ENCODE results near the gene BCAN. TPM values are rescaled to one million over a fixed set of nuclear protein-coding genes. Genes with fewer than 3 reads are reported as not detected.

BCAN gene
- total and polyA plus RNA-seq, 2 of the 8 experiments (the other 6 are each of a cell fraction or from before 2014, with no cell fraction given): 4.5 to 24.0 TPM

DNA sequence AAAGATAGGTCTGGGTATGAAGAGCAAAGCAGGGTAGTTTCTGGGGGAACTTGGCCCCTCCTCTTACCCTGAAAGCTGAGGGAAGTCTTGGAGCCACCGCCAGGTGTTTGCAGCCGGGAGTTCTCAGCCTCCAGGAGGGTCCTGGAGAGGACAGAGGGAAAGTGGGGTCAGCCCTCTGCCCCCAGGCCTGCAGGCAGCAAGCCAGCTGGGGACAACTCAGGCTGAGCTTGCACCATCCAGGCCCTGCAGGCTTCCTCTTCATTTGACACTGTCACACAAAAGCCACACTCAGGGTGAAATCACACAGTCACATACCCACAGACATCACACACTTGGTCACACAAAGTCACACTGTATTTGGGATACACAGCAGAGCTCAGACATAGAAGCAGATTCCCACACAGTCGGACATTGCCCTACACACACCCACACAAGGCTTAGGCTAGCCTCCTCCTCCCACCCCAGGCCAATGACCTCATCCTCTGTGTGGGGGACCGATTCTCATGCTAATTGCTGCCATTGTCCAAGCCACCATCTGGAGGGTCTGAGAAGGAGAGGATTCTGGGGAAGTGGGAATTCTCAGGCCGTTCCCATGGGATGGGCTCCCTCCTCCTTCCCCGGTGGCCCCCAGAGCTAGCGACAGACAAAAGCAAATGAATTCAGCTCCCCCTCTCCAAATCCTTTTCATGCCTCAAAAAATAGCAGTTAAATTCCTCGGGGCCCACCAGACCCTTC is 31.6 kb downstream of the BCAN start (continued):
- TF ChIP-seq EZH2 (IDR thresholded peaks at IDR 0.05; ENCODE audit: low read depth, low read length, severe bottlenecking): no peak
- 0 out of 2 replicates have a peak, but pooled peaks have one; percentile 41 for TF ChIP-seq GTF2F1 (IDR thresholded peaks at IDR 0.05; ENCODE audit: borderline replicate concordance, low read depth, low read length)
- no peak for TF ChIP-seq FOSL1 (IDR thresholded peaks at IDR 0.05; ENCODE audit: insufficient read depth, low read depth, low read length)
- peak; percentile 98 for TF ChIP-seq JUND (IDR thresholded peaks at IDR 0.05; ENCODE audit: low read length)
- no peak for TF ChIP-seq SIX5 (IDR thresholded peaks at IDR 0.05; ENCODE audit: low read depth, low read length)
- no peak for TF ChIP-seq SUZ12 (IDR thresholded peaks at IDR 0.05; ENCODE audit: low read length)
- 0 out of 2 replicates have a peak, but pooled peaks have one; percentile 35 for TF ChIP-seq E2F6 (IDR thresholded peaks at IDR 0.05)
- TF ChIP-seq CTBP2 (IDR thresholded peaks at IDR 0.05; ENCODE audit: borderline replicate concordance, insufficient read depth, insufficient read length, low read length): no peak
- peak; percentile 78 for TF ChIP-seq SP1 (IDR thresholded peaks at IDR 0.05; ENCODE audit: low read depth, low read length)
- no peak for TF ChIP-seq SP2 (IDR thresholded peaks at IDR 0.05; ENCODE audit: low read length)
- TF ChIP-seq NANOG (IDR thresholded peaks at IDR 0.05; ENCODE audit: insufficient read depth, low read depth, low read length, poor library complexity, severe bottlenecking): peak; percentile 64
- no peak for TF ChIP-seq SP4 (IDR thresholded peaks at IDR 0.05; ENCODE audit: low read length)
- TF ChIP-seq BRCA1 (IDR thresholded peaks at IDR 0.05; ENCODE audit: low read depth, low read length): no peak
- peak; percentile 63 for TF ChIP-seq RBBP5 (IDR thresholded peaks at IDR 0.05; ENCODE audit: borderline replicate concordance, low read depth, low read length)
- TF ChIP-seq SIRT6 (IDR thresholded peaks at IDR 0.05; ENCODE audit: low read length): no peak
- no peak for TF ChIP-seq SRF (IDR thresholded peaks at IDR 0.05; ENCODE audit: low read depth, low read length)
- peak; percentile 94 for TF ChIP-seq POLR2AphosphoS5 (IDR thresholded peaks at IDR 0.05; ENCODE audit: low read depth, low read length)
- TF ChIP-seq KDM5A (IDR thresholded peaks at IDR 0.05; ENCODE audit: low read length): no peak
- no peak for TF ChIP-seq RFX5 (IDR thresholded peaks at IDR 0.05; ENCODE audit: borderline replicate concordance, low read depth, low read length)
- peak; percentile 99 for TF ChIP-seq JUN (IDR thresholded peaks at IDR 0.05; ENCODE audit: low read depth, low read length)
- peak in 1 of 2 experiments; percentile 96; a peak in 1 of 3 replicates for TF ChIP-seq EP300 (IDR thresholded peaks at IDR 0.05; ENCODE audit: borderline replicate concordance in 1 of 2, low read depth in 2 of 2, low read length in 2 of 2)
- TF ChIP-seq CHD1 (IDR thresholded peaks at IDR 0.05; ENCODE audit: low read depth, low read length): no peak
- no peak for TF ChIP-seq PHF8 (conservative IDR thresholded peaks at IDR 0.05; ENCODE audit: low read depth, low read length)
- TF ChIP-seq, protein P1, sequence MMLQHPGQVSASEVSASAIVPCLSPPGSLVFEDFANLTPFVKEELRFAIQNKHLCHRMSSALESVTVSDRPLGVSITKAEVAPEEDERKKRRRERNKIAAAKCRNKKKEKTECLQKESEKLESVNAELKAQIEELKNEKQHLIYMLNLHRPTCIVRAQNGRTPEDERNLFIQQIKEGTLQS (IDR thresholded peaks at IDR 0.05; ENCODE audit: insufficient read depth, low read depth, low read length): 0 out of 2 replicates have a peak, but pooled peaks have one; percentile 36

Data from H1 (cell line).